Right atrium auricular region (tissue), 2 donors: ENCODE measurements around the gene CUL3. TPM values are rescaled to one million over a fixed set of nuclear protein-coding genes. Genes with fewer than 3 reads are reported as not detected.

Experiments
- DNase-seq: peaks from one replicate; pipeline ENCODE4 v3.0.0-alpha.2; 2019; ENCODE audit warnings: low spot score
- H3K27ac ChIP-seq, 2 donors: fragments of 200-600 bp; sonication (generic); 1 replicate in 1 of 2; 2 replicates in 1 of 2; pipeline ENCODE4 v1.5.1; 2016 to 2019
- H3K27me3 ChIP-seq, 2 donors: fragments of 200-600 bp; sonication (generic); one replicate each; pipeline versions ENCODE4 v1.5.1 to v1.6.0; 2017 to 2019
- H3K36me3 ChIP-seq: fragments of 200-600 bp; sonication (generic); one replicate; pipeline ENCODE4 v1.5.1; 2016
- H3K4me1 ChIP-seq, 2 donors: fragments of 200-600 bp; sonication (generic); one replicate each; pipeline versions ENCODE4 v1.5.1 to v1.6.0; 2017 to 2019
- H3K4me3 ChIP-seq, 2 donors: fragments of 200-600 bp; sonication (generic); 1 replicate in 1 of 2; 2 replicates in 1 of 2; pipeline ENCODE4 v1.5.1; 2017 to 2019; ENCODE audit warnings: mild to moderate bottlenecking in 1 of 2, moderate library complexity in 1 of 2
- H3K9me3 ChIP-seq, 2 donors: fragments of 200-600 bp; sonication (generic); one replicate each; pipeline ENCODE4 v1.5.1; 2019
- total RNA-seq, 2 donors: library from RNA; depleted of rRNA; stranded (reverse); fragments of >200 nt; gene quantifications; one replicate each; pipeline ENCODE4 v1.1.0, GENCODE V29; 2016
- TF ChIP-seq, protein P1 (sequence below), 2 donors: fragments of 200-600 bp; sonication (generic); IDR thresholded peaks; one replicate each; pipeline ENCODE4 v1.5.1; 2019; ENCODE audit warnings: antibody characterized with exemption in 2 of 2

CUL3 gene
- total RNA-seq, 2 donors from 2014 or later: 43.5 to 51.4 TPM

DNA sequence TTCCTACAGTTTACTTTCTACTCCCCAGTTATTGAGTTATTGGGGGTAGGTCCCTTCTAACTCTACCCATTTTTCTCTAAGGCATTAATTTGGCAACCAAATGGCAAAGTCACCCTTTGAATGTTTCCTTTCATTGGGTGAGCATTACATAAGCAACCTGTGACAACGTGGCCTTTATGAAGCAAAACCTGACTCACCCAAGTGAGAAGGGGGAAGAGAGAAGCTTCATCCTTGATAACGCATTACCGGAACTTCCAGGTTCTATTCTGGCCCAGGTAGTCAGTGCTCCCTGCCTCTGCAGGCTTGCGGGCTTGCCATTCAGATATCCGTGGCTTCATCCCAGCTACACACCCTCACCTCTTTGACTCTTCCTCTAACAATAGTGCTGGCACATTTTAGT lies 144.2 kb downstream of the CUL3 start:
- Histone ChIP-seq H3K27ac (no peak overlapping the region), H3K4me3 (no peak overlapping the region), H3K4me1 (peaks cover 0 to 11% of the 10 kb centered on the region in 2 donors), H3K36me3 (no peaks in the 10 kb centered on the region), H3K9me3 (no peaks in the 10 kb centered on the region), H3K27me3 (peaks cover 0 to 3% of the 10 kb centered on the region in 2 donors)
- TF ChIP-seq, protein P1, sequence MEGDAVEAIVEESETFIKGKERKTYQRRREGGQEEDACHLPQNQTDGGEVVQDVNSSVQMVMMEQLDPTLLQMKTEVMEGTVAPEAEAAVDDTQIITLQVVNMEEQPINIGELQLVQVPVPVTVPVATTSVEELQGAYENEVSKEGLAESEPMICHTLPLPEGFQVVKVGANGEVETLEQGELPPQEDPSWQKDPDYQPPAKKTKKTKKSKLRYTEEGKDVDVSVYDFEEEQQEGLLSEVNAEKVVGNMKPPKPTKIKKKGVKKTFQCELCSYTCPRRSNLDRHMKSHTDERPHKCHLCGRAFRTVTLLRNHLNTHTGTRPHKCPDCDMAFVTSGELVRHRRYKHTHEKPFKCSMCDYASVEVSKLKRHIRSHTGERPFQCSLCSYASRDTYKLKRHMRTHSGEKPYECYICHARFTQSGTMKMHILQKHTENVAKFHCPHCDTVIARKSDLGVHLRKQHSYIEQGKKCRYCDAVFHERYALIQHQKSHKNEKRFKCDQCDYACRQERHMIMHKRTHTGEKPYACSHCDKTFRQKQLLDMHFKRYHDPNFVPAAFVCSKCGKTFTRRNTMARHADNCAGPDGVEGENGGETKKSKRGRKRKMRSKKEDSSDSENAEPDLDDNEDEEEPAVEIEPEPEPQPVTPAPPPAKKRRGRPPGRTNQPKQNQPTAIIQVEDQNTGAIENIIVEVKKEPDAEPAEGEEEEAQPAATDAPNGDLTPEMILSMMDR (IDR thresholded peaks at IDR 0.05): no peak
- no peak for DNase-seq

- Histone ChIP-seq H3K27ac (no peak overlapping the region), H3K36me3 (no peaks in the 10 kb centered on the region), H3K27me3 (peaks cover 0 to 3% of the 10 kb centered on the region in 2 donors), H3K4me1 (peaks cover 0 to 11% of the 10 kb centered on the region in 2 donors), H3K9me3 (no peaks in the 10 kb centered on the region), H3K4me3 (no peak overlapping the region)
- TF ChIP-seq, protein P1 (IDR thresholded peaks at IDR 0.05): no peak
- no peak for DNase-seq
Measured at GRCh38 chr2:224438726-224439125, 146.4 kb downstream of the CUL3 start.

DNA sequence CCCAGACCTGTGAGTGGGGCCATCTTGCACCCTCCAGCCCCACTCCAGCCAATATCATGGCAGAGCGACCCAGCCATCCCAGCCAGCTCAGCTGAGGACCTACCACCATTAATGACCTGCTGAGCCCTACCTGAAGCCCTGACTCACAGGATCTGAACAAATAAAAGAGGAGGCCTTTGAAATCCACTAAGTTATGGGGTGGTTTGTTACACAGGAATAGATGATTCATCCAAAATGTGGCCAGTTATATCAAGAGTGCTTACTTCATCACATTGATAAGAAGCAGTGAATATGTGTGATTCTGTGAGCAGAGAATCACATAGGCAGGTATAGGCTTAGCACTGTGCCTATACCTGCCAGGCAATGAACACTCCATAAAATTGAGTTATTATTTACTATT lies 148.5 kb downstream of the CUL3 start:
- Histone ChIP-seq H3K36me3 (no peaks in the 10 kb centered on the region), H3K27ac (no peak overlapping the region), H3K27me3 (no peaks in the 10 kb centered on the region), H3K9me3 (no peaks in the 10 kb centered on the region), H3K4me3 (no peak overlapping the region), H3K4me1 (peaks cover 0 to under 1% of the 10 kb centered on the region in 2 donors)
- no peak for DNase-seq
- TF ChIP-seq, protein P1 (IDR thresholded peaks at IDR 0.05): no peak

DNA sequence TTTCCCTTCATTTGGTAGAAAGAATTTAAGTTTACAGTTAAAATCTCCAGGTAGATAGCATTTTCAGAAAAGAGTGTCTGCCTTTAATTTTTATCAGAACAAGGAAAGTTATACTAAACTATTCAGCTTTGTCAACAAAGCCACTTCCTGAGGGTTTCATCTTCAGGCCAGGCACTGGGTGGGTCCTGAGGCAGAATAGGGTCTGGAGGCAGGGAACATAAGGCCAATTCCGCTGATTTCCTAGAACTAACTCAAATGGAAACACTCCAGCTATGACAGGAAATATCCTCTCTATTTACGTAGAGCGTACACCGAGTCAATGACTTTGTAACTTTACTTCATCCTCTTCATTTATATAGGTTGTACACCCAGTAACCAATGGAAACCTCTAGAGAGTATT lies 150.5 kb downstream of the CUL3 start:
- Histone ChIP-seq H3K4me1 (no peaks in the 10 kb centered on the region), H3K36me3 (no peaks in the 10 kb centered on the region), H3K4me3 (no peak overlapping the region), H3K9me3 (peaks cover 0 to 4% of the 10 kb centered on the region in 2 donors), H3K27me3 (no peaks in the 10 kb centered on the region), H3K27ac (no peak overlapping the region)
- TF ChIP-seq, protein P1 (IDR thresholded peaks at IDR 0.05): no peak
- no peak for DNase-seq

DNA sequence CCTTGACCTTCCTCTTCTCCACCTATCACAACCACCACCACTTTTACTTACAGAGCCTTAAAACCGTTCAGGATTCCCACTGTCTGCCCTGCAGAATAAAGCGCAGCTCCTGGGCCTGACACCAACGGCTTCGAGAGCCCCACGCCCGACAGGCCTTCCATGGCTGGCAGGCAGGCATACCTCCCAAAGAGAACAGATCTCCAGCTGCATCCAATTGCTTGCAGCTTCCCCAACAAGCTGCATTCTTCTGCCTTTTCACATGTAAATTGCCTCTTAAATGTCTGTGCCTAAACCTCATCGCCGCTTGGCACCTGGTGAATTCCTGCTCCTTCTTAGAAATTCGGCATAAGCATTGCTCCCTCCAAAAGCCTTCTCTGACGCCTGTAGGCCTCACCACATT lies 151.7 kb downstream of the CUL3 start:
- no peak overlapping the region for H3K4me3 ChIP-seq
- peaks cover 0 to 4% of the 10 kb centered on the region in 2 donors for H3K9me3 ChIP-seq
- no peaks in the 10 kb centered on the region for H3K4me1 ChIP-seq
- TF ChIP-seq, protein P1 (IDR thresholded peaks at IDR 0.05): no peak
- DNase-seq: no peak
- H3K36me3 ChIP-seq: no peaks in the 10 kb centered on the region
- no peaks in the 10 kb centered on the region for H3K27me3 ChIP-seq
- H3K27ac ChIP-seq: no peak overlapping the region

GRCh38 chr2:224432003-224432579 lies 153.1 kb downstream of the CUL3 start:
- no peak for DNase-seq
- Histone ChIP-seq H3K9me3 (peaks cover 0 to 4% of the 10 kb centered on the region in 2 donors), H3K27ac (no peak overlapping the region), H3K4me1 (no peaks in the 10 kb centered on the region), H3K4me3 (no peak overlapping the region), H3K36me3 (no peaks in the 10 kb centered on the region), H3K27me3 (no peaks in the 10 kb centered on the region)
- TF ChIP-seq, protein P1 (IDR thresholded peaks at IDR 0.05): no peak
